Chondrocyte (in vitro differentiated cells): ENCODE data around the gene IL18. TPM values are rescaled to one million over a fixed set of nuclear protein-coding genes. Genes with fewer than 3 reads are reported as not detected.
A peak's percentile ranks its signal among the peaks of the same experiment; 100 is the strongest.
"Not testable (repeated sequence)": the region's sequence is repeated elsewhere in the genome, so short reads cannot be mapped to it uniquely, and the experiment has no call there.

Source experiments
- DNase-seq: peaks from one replicate; pipeline ENCODE4 v3.0.0; 2021; ENCODE audit warnings: mixed read lengths, low spot score
- H3K27ac Mint-ChIP-seq: one replicate; pipeline ENCODE4 v1.8.0; 2021; ENCODE audit warnings: mild to moderate bottlenecking, moderate library complexity, mixed read lengths; ENCODE audit not compliant: unreplicated experiment
- H3K27me3 Mint-ChIP-seq: 2 replicates; pipeline ENCODE4 v1.8.0; 2021; ENCODE audit warnings: low read depth, mixed read lengths
- H3K36me3 Mint-ChIP-seq: 2 replicates; pipeline ENCODE4 v1.8.0; 2021; ENCODE audit warnings: low read depth, mixed read lengths
- H3K4me1 Mint-ChIP-seq: 2 replicates; pipeline ENCODE4 v1.8.0; 2021; ENCODE audit warnings: low read depth, mild to moderate bottlenecking, mixed read lengths
- H3K4me3 Mint-ChIP-seq: one replicate; pipeline ENCODE4 v1.8.0; 2021; ENCODE audit warnings: mild to moderate bottlenecking, moderate library complexity, mixed read lengths; ENCODE audit not compliant: unreplicated experiment
- H3K9me3 Mint-ChIP-seq: 2 replicates; pipeline ENCODE4 v1.8.0; 2021; ENCODE audit warnings: low read depth, mixed read lengths
- total RNA-seq: library from RNA; stranded (reverse); gene quantifications from 3 replicates; pipeline ENCODE4 v1.2.1, GENCODE V29; 2021
- TF ChIP-seq, protein P1 (sequence below): fragments of 200-600 bp; sonication (generic); IDR thresholded peaks from 2 replicates; pipeline ENCODE4 v1.5.0; 2021; ENCODE audit warnings: antibody characterized with exemption, mild to moderate bottlenecking, moderate library complexity

IL18 gene
- total RNA-seq, 1 donor from 2014 or later = 0.80 TPM

DNA sequence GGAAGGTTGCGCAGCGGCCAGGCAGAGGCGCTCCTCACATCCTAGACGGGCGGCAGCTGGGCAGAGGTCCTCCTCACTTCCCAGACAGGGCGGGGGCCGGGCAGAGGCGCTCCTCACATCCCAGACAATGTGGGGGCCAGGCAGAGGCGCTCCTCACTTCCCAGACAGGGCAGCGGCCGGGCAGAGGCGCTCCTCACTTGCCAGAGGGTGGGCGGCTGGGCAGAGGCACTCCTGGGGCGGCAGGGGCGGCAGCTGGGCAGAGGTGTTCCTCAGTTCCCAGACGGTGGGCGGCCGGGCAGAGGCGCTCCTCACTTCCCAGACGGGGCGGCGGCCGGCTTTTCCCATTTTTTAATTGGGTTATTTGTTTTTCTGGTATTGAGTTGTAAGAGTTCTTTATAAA lies 42.2 kb upstream of the IL18 start:
- Mint-ChIP-seq H3K4me3 (no peak overlapping the region), H3K27ac (no peak overlapping the region), H3K27me3 (peaks cover 13% of the 10 kb centered on the region), H3K9me3 (peaks cover 4% of the 10 kb centered on the region), H3K4me1 (no peaks in the 10 kb centered on the region), H3K36me3 (peaks cover 7% of the 10 kb centered on the region)
- DNase-seq = peak; percentile 77
- TF ChIP-seq, protein P1, sequence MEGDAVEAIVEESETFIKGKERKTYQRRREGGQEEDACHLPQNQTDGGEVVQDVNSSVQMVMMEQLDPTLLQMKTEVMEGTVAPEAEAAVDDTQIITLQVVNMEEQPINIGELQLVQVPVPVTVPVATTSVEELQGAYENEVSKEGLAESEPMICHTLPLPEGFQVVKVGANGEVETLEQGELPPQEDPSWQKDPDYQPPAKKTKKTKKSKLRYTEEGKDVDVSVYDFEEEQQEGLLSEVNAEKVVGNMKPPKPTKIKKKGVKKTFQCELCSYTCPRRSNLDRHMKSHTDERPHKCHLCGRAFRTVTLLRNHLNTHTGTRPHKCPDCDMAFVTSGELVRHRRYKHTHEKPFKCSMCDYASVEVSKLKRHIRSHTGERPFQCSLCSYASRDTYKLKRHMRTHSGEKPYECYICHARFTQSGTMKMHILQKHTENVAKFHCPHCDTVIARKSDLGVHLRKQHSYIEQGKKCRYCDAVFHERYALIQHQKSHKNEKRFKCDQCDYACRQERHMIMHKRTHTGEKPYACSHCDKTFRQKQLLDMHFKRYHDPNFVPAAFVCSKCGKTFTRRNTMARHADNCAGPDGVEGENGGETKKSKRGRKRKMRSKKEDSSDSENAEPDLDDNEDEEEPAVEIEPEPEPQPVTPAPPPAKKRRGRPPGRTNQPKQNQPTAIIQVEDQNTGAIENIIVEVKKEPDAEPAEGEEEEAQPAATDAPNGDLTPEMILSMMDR = no peak

DNA sequence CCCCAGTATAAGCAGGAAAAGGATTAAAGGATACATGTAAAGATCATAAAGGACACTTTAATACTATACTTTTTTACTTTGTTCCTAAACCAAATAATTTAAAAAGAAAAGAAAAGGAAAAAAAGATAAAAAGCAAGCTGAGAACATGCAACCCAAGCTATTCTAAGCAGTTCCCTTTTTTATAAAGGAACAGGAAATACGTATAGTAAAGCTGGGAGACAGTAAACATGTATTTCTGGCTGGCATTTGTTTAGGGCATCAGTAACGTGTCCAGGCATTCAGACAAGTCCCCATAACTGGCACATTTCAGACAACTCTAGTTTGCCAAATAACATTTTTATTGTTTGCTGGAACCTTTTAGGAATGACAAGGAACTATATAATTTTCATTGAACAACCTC lies 36.4 kb upstream of the IL18 start:
- H3K27me3 Mint-ChIP-seq = peaks cover 18% of the 10 kb centered on the region
- TF ChIP-seq, protein P1 = no peak
- peaks cover 4% of the 10 kb centered on the region for H3K36me3 Mint-ChIP-seq
- no peak overlapping the region for H3K4me3 Mint-ChIP-seq
- no peak for DNase-seq
- no peak overlapping the region for H3K27ac Mint-ChIP-seq
- H3K4me1 Mint-ChIP-seq = peaks cover 5% of the 10 kb centered on the region
- no peaks in the 10 kb centered on the region for H3K9me3 Mint-ChIP-seq

DNA sequence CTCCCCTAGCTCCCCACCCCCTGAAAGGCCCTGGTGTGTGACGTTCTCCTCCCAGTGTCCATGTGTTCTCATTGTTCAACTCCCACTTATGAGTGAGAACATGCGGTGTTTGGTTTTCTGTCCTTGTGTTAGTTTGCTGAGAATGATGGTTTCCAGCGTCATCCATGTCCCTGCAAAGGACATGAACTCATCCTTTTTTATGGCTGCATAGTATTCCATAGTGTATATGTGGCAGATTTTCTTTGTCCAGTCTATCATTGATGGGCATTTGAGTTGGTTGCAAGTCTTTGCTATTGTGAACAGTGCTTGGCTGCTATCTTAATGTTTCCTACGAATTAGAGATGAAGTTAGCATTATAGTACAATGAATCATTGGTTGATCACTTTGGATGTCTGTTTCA lies 35.2 kb upstream of the IL18 start:
- H3K27ac Mint-ChIP-seq, H3K9me3 Mint-ChIP-seq, DNase-seq, H3K4me1 Mint-ChIP-seq, H3K36me3 Mint-ChIP-seq, H3K4me3 Mint-ChIP-seq: not testable (repeated sequence)
- H3K27me3 Mint-ChIP-seq = peaks cover 18% of the 10 kb centered on the region

- Mint-ChIP-seq H3K4me1 (peaks cover 5% of the 10 kb centered on the region), H3K9me3 (no peaks in the 10 kb centered on the region), H3K27ac (no peak overlapping the region), H3K4me3 (no peak overlapping the region), H3K27me3 (peaks cover 22% of the 10 kb centered on the region), H3K36me3 (peaks cover 4% of the 10 kb centered on the region)
- no peak for DNase-seq
- TF ChIP-seq, protein P1 = no peak
Observed at GRCh38 chr11:112196519-112197087, 32.7 kb upstream of the IL18 start.

- TF ChIP-seq, protein P1 = no peak
- peaks cover 22% of the 10 kb centered on the region for H3K27me3 Mint-ChIP-seq
- no peak overlapping the region for H3K4me3 Mint-ChIP-seq
- DNase-seq = no peak
- peaks cover 5% of the 10 kb centered on the region for H3K4me1 Mint-ChIP-seq
- no peak overlapping the region for H3K27ac Mint-ChIP-seq
- H3K36me3 Mint-ChIP-seq = peaks cover 3% of the 10 kb centered on the region
- H3K9me3 Mint-ChIP-seq = no peaks in the 10 kb centered on the region
Observed at GRCh38 chr11:112195951-112196351, 32.1 kb upstream of the IL18 start.

GRCh38 chr11:112195113-112195512 lies 31.2 kb upstream of the IL18 start:
- not testable (repeated sequence) for H3K4me1 Mint-ChIP-seq, DNase-seq, H3K9me3 Mint-ChIP-seq, H3K27ac Mint-ChIP-seq, H3K36me3 Mint-ChIP-seq, H3K4me3 Mint-ChIP-seq
- peaks cover 22% of the 10 kb centered on the region for H3K27me3 Mint-ChIP-seq
